ENCODE data around the gene PSORS1C1.
"Not testable (repeated sequence)": the region's sequence is repeated elsewhere in the genome, so short reads cannot be mapped to it uniquely, and the experiment has no call there.

PSORS1C1 gene

DNA sequence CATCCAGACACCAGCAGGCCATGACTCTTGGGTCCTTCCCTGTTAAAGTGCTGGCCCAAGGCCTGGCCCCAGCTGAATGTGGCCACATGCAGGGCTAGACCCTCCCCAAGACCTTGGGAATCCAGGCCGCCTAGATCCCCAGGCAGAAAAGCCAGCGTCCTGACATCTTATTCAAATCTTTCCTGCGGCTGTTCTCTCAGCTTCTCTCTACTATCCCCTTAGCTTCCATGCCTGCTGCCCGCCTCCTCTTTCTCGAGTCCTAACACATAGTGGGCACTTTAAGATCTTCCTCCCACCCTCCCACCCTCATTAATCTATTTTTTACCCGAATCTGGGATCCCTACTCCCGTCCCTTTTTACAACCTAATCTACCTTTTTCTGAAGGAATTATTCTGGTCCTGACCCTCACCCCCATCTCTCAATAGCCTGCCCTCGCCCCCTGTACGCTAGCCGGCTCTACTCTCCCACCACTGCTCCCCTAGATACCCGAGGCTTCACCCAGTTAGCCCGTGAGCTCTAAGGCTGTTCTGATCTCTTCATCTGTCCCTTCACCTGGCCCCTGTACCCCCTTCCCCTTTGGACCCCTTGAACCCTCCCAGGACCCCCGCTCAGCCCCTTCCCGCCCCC, 43.0 kb downstream of the PSORS1C1 start, which contains the start of gene CCHCR1:
CCHCR1 (minus strand) TSS at position 290 of the 627 bp plus-strand sequence; CDS start at position 88, 202 bp downstream.
- no peak for DNase-seq
- no peaks in the 10 kb centered on the region for H3K36me3 ChIP-seq (ENCODE audit: control insufficient read depth, insufficient read depth, low read length)
- peak within 1 kb of the TSS; percentile 70 for H3K4me3 ChIP-seq (ENCODE audit: insufficient read depth, low read depth, low read length, poor library complexity, severe bottlenecking)
- H3K27me3 ChIP-seq (replicated peaks; ENCODE audit: control insufficient read depth, insufficient read depth, low read length, poor library complexity, severe bottlenecking), result no peaks in the 10 kb centered on the region
- peak within 1 kb of the TSS; percentile 62 for H3K27ac ChIP-seq (ENCODE audit: insufficient read depth, low read length, poor library complexity, severe bottlenecking)
- H3K9me3 ChIP-seq (ENCODE audit: control insufficient read depth, low read length), result no peaks in the 10 kb centered on the region
- H3K4me1 ChIP-seq (ENCODE audit: control insufficient read depth, insufficient read depth, low read length, poor library complexity, severe bottlenecking), result peaks cover 11% of the 10 kb centered on the region

DNA sequence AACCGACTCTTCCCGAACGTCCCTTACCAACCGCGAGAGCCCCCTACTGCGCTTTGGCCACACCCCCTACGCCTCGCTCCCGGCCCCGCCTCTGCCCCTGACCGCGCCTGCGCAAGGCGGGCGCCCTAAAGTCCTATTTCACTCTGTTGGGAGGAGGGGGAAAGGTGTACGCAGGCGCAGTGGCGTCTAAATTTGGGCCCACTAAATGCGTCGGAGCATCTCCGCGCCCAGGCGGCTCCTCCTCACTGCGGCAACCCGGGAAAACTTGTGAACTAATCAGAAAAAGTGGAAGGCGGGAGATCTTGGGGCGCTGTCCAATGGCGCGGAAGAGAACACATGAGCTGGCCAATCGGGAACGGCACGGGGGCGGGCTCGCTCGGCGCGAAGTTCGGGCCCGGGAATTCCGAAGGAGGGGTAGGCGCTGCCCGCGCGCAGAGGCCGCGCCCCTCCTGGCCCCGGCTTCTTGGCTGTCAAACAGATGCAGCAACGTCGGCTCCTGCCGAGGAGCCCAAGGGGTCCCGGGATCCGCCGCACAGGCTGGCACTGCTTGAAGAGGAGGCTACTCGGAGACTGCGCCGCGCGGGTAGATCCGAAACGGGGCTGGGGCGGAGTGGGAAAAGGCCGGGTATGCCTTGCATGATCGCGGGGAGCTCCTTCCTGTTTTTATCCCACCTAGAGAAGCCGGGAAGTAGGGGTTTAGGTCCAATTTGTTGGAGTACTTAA, 43.7 kb downstream of the PSORS1C1 start, which contains the start of gene TCF19:
TCF19 (plus strand) TSS at position 450 of the 723 bp plus-strand sequence. CDS start 881 bp downstream, outside the sequence.
- Histone ChIP-seq H3K4me3 (ENCODE audit: insufficient read depth, low read depth, low read length, poor library complexity, severe bottlenecking) (peak within 1 kb of the TSS; percentile 70), H3K4me1 (ENCODE audit: control insufficient read depth, insufficient read depth, low read length, poor library complexity, severe bottlenecking) (peaks cover 11% of the 10 kb centered on the region), H3K27me3 (replicated peaks; ENCODE audit: control insufficient read depth, insufficient read depth, low read length, poor library complexity, severe bottlenecking) (no peaks in the 10 kb centered on the region), H3K9me3 (ENCODE audit: control insufficient read depth, low read length) (no peaks in the 10 kb centered on the region), H3K36me3 (ENCODE audit: control insufficient read depth, insufficient read depth, low read length) (no peaks in the 10 kb centered on the region), H3K27ac (ENCODE audit: insufficient read depth, low read length, poor library complexity, severe bottlenecking) (peak within 1 kb of the TSS; percentile 62)
- DNase-seq, result peak; percentile 99

DNA sequence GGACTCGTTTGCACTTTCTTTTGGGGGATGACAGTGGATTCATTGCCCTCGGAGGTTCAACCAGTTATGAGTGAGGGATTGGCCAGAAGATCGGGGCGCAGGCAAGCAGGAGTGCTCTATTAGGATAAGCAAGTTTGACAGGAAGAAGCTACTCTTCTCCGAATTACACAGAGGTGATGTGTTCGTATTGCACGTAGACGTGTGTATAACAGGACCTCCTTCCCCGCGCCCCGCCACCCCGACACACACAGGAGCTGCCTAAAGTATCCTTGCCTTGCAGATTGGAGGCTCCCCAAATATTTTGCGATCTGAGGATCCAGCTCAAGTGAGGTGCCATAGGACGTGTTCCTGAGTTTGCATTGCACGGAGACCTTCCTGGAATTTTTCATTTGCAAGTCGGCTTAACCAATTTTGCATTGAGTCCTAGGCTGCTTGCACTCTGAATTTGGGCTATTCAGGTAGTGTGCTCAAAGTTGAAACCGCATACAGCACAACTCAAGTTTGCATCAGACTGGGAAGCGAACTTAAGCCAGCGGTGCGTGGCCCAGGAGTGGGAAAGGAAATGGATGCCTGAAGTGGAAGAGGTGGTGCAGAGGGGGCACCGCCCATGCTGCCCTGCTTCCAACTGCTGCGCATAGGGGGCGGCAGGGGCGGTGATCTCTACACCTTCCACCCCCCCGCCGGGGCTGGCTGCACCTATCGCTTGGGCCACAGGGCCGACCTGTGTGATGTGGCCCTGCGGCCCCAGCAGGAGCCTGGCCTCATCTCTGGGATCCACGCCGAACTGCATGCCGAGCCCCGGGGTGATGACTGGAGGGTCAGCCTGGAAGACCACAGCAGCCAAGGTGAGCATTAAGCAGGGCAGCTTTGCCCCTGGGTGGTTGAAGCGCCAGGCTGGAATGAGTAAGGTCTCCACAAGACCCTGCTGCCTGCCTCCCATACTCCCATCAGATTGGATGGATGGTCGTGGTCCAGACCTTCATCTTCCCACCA, 44.6 kb downstream of the PSORS1C1 start:
- H3K27ac ChIP-seq (ENCODE audit: insufficient read depth, low read length, poor library complexity, severe bottlenecking), result peak overlapping the region; percentile 58
- H3K27me3 ChIP-seq (replicated peaks; ENCODE audit: control insufficient read depth, insufficient read depth, low read length, poor library complexity, severe bottlenecking), result no peaks in the 10 kb centered on the region
- peak overlapping the region; percentile 70 for H3K4me3 ChIP-seq (ENCODE audit: insufficient read depth, low read depth, low read length, poor library complexity, severe bottlenecking)
- peaks cover 11% of the 10 kb centered on the region for H3K4me1 ChIP-seq (ENCODE audit: control insufficient read depth, insufficient read depth, low read length, poor library complexity, severe bottlenecking)
- H3K9me3 ChIP-seq (ENCODE audit: control insufficient read depth, low read length), result no peaks in the 10 kb centered on the region
- no peaks in the 10 kb centered on the region for H3K36me3 ChIP-seq (ENCODE audit: control insufficient read depth, insufficient read depth, low read length)
- peak in 1 of 3 donors; percentile 6 for DNase-seq

DNA sequence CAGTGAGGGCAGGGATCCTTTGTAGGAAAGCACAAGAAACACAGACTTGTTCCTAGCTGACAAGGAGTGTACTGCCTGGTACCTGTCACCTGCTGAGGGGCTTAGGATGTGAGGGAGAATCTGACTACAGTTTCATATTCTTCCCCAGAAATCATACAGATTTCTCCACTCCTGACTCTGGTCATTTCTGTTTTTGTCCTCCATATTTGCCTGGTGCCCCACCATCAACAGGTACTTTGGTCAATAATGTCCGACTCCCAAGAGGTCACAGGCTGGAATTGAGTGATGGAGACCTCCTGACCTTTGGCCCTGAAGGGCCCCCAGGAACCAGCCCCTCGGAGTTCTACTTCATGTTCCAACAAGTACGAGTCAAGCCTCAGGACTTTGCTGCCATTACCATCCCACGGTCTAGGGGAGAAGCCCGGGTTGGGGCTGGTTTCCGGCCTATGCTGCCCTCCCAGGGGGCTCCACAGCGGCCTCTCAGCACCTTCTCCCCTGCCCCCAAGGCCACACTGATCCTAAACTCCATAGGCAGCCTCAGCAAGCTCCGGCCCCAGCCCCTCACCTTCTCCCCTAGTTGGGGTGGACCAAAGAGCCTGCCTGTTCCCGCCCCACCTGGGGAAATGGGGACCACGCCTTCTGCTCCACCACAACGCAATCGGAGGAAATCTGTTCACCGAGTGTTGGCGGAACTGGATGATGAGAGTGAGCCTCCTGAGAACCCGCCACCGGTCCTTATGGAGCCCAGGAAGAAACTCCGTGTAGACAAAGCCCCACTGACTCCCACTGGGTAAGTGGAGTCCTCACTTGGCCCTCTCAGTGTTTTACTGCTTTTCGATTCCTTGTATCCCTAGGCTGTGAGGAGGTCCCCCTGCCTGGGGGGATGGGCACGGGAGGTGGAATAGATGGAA, 46.9 kb downstream of the PSORS1C1 start:
- H3K4me1 ChIP-seq (ENCODE audit: control insufficient read depth, insufficient read depth, low read length, poor library complexity, severe bottlenecking), result peaks cover 11% of the 10 kb centered on the region
- H3K27me3 ChIP-seq (replicated peaks; ENCODE audit: control insufficient read depth, insufficient read depth, low read length, poor library complexity, severe bottlenecking), result no peaks in the 10 kb centered on the region
- H3K27ac ChIP-seq (ENCODE audit: insufficient read depth, low read length, poor library complexity, severe bottlenecking), result no peak overlapping the region
- no peak overlapping the region for H3K4me3 ChIP-seq (ENCODE audit: insufficient read depth, low read depth, low read length, poor library complexity, severe bottlenecking)
- H3K36me3 ChIP-seq (ENCODE audit: control insufficient read depth, insufficient read depth, low read length), result no peaks in the 10 kb centered on the region
- H3K9me3 ChIP-seq (ENCODE audit: control insufficient read depth, low read length), result no peaks in the 10 kb centered on the region
- no peak for DNase-seq

DNA sequence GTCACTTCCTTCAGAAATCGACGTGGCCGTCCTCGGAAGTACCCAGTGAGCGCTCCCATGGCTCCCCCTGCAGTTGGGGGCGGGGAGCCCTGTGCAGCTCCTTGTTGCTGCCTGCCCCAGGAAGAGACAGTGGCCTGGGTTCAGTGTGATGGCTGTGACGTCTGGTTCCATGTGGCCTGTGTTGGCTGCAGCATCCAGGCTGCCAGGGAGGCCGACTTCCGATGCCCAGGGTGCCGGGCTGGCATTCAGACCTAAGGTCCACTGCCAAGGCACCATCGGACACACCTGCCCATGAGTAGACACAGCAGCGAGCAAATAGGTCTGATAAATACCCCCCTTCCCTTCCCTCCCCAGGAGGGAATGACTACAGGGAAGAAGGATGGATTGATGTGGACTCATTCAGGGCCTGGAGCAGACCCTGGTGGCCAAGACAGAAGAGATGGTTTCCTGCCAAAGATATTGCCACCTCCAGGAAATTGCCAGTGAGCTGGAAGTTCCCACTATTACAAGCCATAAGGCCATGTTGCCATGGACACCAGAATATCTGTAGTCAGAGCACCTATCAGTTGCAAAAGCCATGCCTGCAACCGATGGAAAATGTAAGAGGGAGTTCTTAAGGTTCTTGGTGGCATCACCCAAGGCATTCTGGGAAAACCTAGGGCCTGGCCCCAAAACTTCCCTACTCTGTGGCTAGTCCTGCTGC, 48.0 kb downstream of the PSORS1C1 start:
- no peak for DNase-seq
- H3K4me3 ChIP-seq (ENCODE audit: insufficient read depth, low read depth, low read length, poor library complexity, severe bottlenecking), result no peak overlapping the region
- H3K4me1 ChIP-seq (ENCODE audit: control insufficient read depth, insufficient read depth, low read length, poor library complexity, severe bottlenecking), result peaks cover 11% of the 10 kb centered on the region
- no peaks in the 10 kb centered on the region for H3K27me3 ChIP-seq (replicated peaks; ENCODE audit: control insufficient read depth, insufficient read depth, low read length, poor library complexity, severe bottlenecking)
- H3K36me3 ChIP-seq (ENCODE audit: control insufficient read depth, insufficient read depth, low read length), result no peaks in the 10 kb centered on the region
- no peak overlapping the region for H3K27ac ChIP-seq (ENCODE audit: insufficient read depth, low read length, poor library complexity, severe bottlenecking)
- no peaks in the 10 kb centered on the region for H3K9me3 ChIP-seq (ENCODE audit: control insufficient read depth, low read length)

DNA sequence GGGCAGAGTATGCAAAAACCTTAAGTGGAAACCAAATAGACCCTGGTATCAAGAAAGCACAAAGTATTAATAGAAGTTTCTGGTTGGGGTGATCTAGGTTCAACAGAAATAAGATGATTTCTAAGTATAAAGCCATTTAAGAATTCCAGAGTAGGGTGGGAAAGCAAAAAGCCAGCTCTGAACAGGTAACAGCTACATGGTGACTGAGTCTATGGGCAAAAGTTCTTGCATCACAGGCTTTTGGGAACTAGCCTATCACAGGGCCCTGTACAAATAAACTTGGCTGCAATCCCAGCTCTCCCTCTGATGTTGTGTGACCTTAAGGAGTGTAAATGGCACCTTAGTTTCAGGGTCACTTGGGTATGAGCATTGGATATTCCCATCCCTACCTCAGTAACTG, 49.3 kb downstream of the PSORS1C1 start:
- Histone ChIP-seq H3K9me3 (ENCODE audit: control insufficient read depth, low read length) (no peaks in the 10 kb centered on the region), H3K27me3 (replicated peaks; ENCODE audit: control insufficient read depth, insufficient read depth, low read length, poor library complexity, severe bottlenecking) (no peaks in the 10 kb centered on the region), H3K36me3 (ENCODE audit: control insufficient read depth, insufficient read depth, low read length) (no peaks in the 10 kb centered on the region), H3K4me3 (ENCODE audit: insufficient read depth, low read depth, low read length, poor library complexity, severe bottlenecking) (no peak overlapping the region), H3K27ac (ENCODE audit: insufficient read depth, low read length, poor library complexity, severe bottlenecking) (no peak overlapping the region), H3K4me1 (ENCODE audit: control insufficient read depth, insufficient read depth, low read length, poor library complexity, severe bottlenecking) (peaks cover 10% of the 10 kb centered on the region)
- no peak for DNase-seq

DNA sequence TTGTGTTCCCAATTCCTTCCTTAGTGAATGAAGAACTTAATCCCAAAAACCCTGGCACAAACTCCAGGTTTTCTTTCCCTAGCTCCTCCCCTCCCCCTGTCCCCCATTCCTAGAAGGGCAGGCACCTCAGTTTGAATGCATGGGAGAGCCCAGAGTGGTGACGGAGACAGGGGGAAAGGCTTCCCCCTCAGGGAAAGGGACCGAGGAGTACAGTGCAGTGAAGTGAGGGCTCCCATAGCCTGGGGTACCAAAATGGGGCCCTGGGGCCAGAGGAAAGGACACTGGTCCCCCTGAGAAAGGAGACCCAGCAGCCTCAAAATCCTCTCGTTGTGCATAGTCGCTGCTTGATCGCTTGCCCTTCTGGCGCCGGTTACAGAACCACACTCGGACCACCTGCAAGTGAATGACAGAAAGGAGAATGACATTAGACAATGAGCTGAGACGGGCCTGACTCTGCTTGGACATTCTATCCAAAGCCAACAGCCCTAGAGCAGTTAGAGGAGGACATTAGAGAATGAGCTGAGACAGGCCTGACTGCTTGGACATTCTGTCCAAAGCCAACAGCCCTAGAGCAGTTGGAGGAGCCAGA, 50.0 kb downstream of the PSORS1C1 start:
- H3K4me1 ChIP-seq (ENCODE audit: control insufficient read depth, insufficient read depth, low read length, poor library complexity, severe bottlenecking); H3K27me3 ChIP-seq (replicated peaks; ENCODE audit: control insufficient read depth, insufficient read depth, low read length, poor library complexity, severe bottlenecking); H3K9me3 ChIP-seq (ENCODE audit: control insufficient read depth, low read length); H3K27ac ChIP-seq (ENCODE audit: insufficient read depth, low read length, poor library complexity, severe bottlenecking); DNase-seq; H3K36me3 ChIP-seq (ENCODE audit: control insufficient read depth, insufficient read depth, low read length); H3K4me3 ChIP-seq (ENCODE audit: insufficient read depth, low read depth, low read length, poor library complexity, severe bottlenecking): not testable (repeated sequence)

DNA sequence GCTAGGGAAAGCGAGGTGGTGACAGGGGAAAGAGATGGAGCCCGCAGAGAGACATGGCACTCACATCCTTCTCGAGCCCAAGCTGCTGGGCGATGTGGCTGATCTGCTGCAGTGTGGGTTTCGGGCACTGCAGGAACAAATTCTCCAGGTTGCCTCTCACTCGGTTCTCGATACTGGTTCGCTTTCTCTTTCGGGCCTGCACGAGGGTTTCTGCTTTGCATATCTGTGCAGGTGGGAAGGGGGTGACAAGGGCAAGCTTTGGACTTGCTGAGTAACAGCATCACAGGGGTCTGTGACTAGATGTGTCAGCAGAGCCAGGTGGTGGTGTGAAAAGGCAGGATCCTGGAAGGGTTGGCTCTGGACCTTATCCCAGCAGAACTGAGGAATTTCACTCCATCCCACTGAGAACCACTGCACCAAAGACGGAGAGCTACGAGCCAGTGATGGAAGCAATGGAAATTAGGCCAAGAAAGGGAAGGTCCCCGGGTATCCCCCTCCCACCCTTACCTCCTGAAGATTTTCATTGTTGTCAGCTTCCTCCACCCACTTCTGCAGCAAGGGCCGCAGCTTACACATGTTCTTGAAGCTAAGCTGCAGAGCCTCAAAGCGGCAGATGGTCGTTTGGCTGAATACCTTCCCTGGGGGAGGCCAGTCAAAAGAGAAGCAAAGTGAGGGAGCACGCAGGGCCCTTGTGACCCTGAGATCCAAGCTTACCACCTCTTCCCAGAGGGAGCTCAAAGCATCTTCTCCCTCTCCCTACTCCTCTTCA, 50.6 kb downstream of the PSORS1C1 start:
- H3K27me3 ChIP-seq (replicated peaks; ENCODE audit: control insufficient read depth, insufficient read depth, low read length, poor library complexity, severe bottlenecking); H3K4me1 ChIP-seq (ENCODE audit: control insufficient read depth, insufficient read depth, low read length, poor library complexity, severe bottlenecking); H3K27ac ChIP-seq (ENCODE audit: insufficient read depth, low read length, poor library complexity, severe bottlenecking); H3K4me3 ChIP-seq (ENCODE audit: insufficient read depth, low read depth, low read length, poor library complexity, severe bottlenecking); H3K36me3 ChIP-seq (ENCODE audit: control insufficient read depth, insufficient read depth, low read length); H3K9me3 ChIP-seq (ENCODE audit: control insufficient read depth, low read length); DNase-seq: not testable (repeated sequence)
